ENCODE data around the gene PTPRN2. TPM values are rescaled to one million over a fixed set of nuclear protein-coding genes. Genes with fewer than 3 reads are reported as not detected.

The PTPRN2 gene
- total and polyA plus RNA-seq, 2 of the 8 experiments (the other 6 are each of a cell fraction or from before 2014, with no cell fraction given) = 2.6 to 4.5 TPM

DNA sequence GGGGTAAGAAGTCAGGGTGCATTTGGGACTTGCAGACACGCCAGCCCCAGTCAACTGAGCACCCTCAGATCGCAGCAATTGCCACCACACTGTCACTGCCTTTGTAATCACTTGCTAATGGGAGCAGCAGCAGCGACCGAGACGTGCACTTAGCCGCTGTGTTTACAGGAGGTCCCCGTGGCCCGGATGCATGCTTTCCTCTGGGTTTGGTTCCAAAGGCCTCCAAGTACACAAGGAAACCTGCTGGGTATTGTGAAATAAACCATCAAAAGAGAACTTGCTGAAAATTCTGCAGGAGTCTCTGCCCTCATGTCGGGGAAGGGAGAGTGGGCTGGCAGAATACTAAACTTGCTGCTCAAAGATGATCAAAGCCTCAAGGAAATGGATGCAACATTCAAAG, 909.1 kb downstream of the PTPRN2 start (continued):
- TF ChIP-seq NANOG (IDR thresholded peaks at IDR 0.05; ENCODE audit: insufficient read depth, low read depth, low read length, poor library complexity, severe bottlenecking) (no peak), SAP30 (IDR thresholded peaks at IDR 0.05; ENCODE audit: insufficient read depth, insufficient replicate concordance, low read length) (no peak)

All from H1 (cell line).